Adrenal gland (tissue), 5 donors: ENCODE data around the gene REG4.

Source experiments
- CTCF ChIP-seq, 6 experiments: fragments of 450-650 bp in 4 of 6; fragments of 200-600 bp in 2 of 6; sonication (generic) in 1 of 6; IDR thresholded peaks; 1 replicate in 5 of 6; 2 replicates in 1 of 6; pipeline versions ENCODE4 v1.5.1 to v1.8.0; 2016 to 2021; ENCODE audit warnings: antibody characterized with exemption in 6 of 6, mild to moderate bottlenecking in 2 of 6, moderate library complexity in 1 of 6
- POLR2A ChIP-seq, 2 donors: fragments of 450-650 bp; IDR thresholded peaks; one replicate each; pipeline ENCODE4 v1.6.1; 2017; ENCODE audit warnings: antibody characterized with exemption in 2 of 2, mild to moderate bottlenecking in 2 of 2, moderate library complexity in 1 of 2
- donor health status: DM: no; HTN: no; CAD: no.

- no peak for TF ChIP-seq CTCF (IDR thresholded peaks at IDR 0.05)
- TF ChIP-seq POLR2A (IDR thresholded peaks at IDR 0.05) = no peak
Observed at GRCh38 chr1:119766374-119766794, 44.9 kb downstream of the REG4 start.
